GM21576 (cell line): ENCODE data around the gene MOSMO.

Source experiments
- ATAC-seq: cut with Tn5 transposase; IDR thresholded peaks from one replicate; pipeline ENCODE4 v1.9.1; 2021; ENCODE audit warnings: mild to moderate bottlenecking, moderate library complexity; ENCODE audit not compliant: unreplicated experiment

MOSMO gene

DNA sequence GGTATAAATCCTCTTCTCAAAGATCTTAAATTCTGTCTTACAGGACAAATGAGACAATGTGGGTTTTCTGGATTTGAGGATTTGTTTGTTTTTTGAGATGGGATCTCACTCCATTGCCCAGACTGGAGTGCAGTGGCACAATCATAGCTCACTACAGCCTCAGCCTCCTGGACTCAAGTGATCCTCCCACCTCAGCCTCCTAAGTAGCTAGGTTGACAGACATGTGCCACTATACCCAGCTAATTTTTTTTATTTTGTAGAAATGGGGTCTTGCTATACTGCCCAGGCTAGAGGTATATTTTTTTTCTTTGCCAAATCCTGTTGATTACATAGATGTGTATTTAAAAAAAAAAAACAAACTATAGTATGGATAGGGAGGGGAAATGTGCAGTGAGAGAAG is 122.6 kb downstream of the MOSMO start:
- no peak for ATAC-seq

DNA sequence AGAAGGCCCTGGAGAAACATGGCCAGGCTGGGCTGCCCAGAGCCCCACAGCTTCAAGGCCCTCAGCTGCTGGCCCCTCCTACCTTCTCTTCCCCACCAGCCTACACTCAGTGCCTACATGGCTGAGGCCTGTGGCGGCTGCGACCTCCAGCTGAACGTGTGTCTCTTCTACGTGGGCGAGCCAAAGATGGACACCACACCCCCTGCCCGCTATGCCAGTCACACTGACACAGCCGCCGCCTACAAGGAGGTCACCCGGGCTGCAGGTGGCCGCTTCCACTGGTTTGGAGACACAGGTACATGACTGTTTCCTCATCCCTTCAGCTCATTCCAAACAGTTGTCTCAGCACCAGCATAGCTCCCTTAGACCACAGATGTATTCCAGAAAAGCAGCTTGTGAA is 124.9 kb downstream of the MOSMO start:
- ATAC-seq = no peak
